GM20431 (cell line): ENCODE data around the gene GRIA4.
"Not testable (repeated sequence)": the region's sequence is repeated elsewhere in the genome, so short reads cannot be mapped to it uniquely, and the experiment has no call there.

Experiments used
- in situ Hi-C: fragments of 300-500 bp; cut with MseI, MboI; formaldehyde crosslinking; loops from one replicate; pipeline ENCODE4 v1.15.0; 2020; ENCODE audit warnings: low sequenced_read_pairs; ENCODE audit not compliant: unreplicated experiment

GRIA4 gene

GRCh38 chr11:105713106-105713505 is 103.2 kb downstream of the GRIA4 start:
- in situ Hi-C loops = no loop called here

GRCh38 chr11:105713696-105714095 is 103.8 kb downstream of the GRIA4 start:
- in situ Hi-C loops = no loop called here

GRCh38 chr11:105718641-105719040 is 108.8 kb downstream of the GRIA4 start:
- in situ Hi-C loops = no loop called here

- in situ Hi-C loops = no loop called here
These were observed 109.4 kb downstream of the GRIA4 start for GRCh38 chr11:105719073-105719822.

- in situ Hi-C loops = no loop called here
These were observed 110.2 kb downstream of the GRIA4 start for GRCh38 chr11:105720096-105720495.

- in situ Hi-C loops = no loop called here
These were observed 113.4 kb downstream of the GRIA4 start for GRCh38 chr11:105723269-105723668.

GRCh38 chr11:105732611-105733010 is 122.7 kb downstream of the GRIA4 start:
- in situ Hi-C loops = no loop called here

GRCh38 chr11:105734426-105734825 is 124.6 kb downstream of the GRIA4 start:
- in situ Hi-C loops = no loop called here

- in situ Hi-C loops = no loop called here
These were observed 128.4 kb downstream of the GRIA4 start for GRCh38 chr11:105738251-105738650.

- in situ Hi-C loops = no loop called here
These were observed 129.3 kb downstream of the GRIA4 start for GRCh38 chr11:105738986-105739795.

- in situ Hi-C loops = no loop called here
These were observed 130.5 kb downstream of the GRIA4 start for GRCh38 chr11:105740164-105740903.

- in situ Hi-C loops = no loop called here
These were observed 131.7 kb downstream of the GRIA4 start for GRCh38 chr11:105741488-105742020.

GRCh38 chr11:105754260-105754659 is 144.4 kb downstream of the GRIA4 start:
- in situ Hi-C loops = no loop called here

GRCh38 chr11:105754716-105755115 is 144.8 kb downstream of the GRIA4 start:
- in situ Hi-C loops = no loop called here

GRCh38 chr11:105757107-105757506 is 147.2 kb downstream of the GRIA4 start:
- in situ Hi-C loops = no loop called here

- in situ Hi-C loops = no loop called here
These were observed 153.7 kb downstream of the GRIA4 start for GRCh38 chr11:105763594-105763993.

GRCh38 chr11:105767931-105768330 is 158.1 kb downstream of the GRIA4 start:
- in situ Hi-C loops = no loop called here

GRCh38 chr11:105769627-105770026 is 159.8 kb downstream of the GRIA4 start:
- in situ Hi-C loops = no loop called here

GRCh38 chr11:105773452-105773851 is 163.6 kb downstream of the GRIA4 start:
- in situ Hi-C loops = not testable (repeated sequence)

GRCh38 chr11:105774899-105775298 is 165.0 kb downstream of the GRIA4 start:
- in situ Hi-C loops = no loop called here
